Activated T-cell treated with anti-CD3 and anti-CD28 coated beads, Interleukin-2, amount 50 U/mL, for 72 hours (primary cell): ENCODE data around the gene WBP11. TPM values are rescaled to one million over a fixed set of nuclear protein-coding genes. Genes with fewer than 3 reads are reported as not detected.
A peak's percentile ranks its signal among the peaks of the same experiment; 100 is the strongest.
"Not testable (repeated sequence)": the region's sequence is repeated elsewhere in the genome, so short reads cannot be mapped to it uniquely, and the experiment has no call there.

Experiments used
- ATAC-seq, 2 donors: fragments of 150-1000 bp; cut with Tn5 transposase; replicated peaks in 1 of 2; 2 replicates each; pipeline ENCODE4 v1.10.0; 2021; ENCODE audit warnings: moderate library complexity in 2 of 2, mild to moderate bottlenecking in 1 of 2
- DNase-seq, 2 donors: peaks; one replicate each; pipeline ENCODE4 v3.0.0; 2021 to 2022; ENCODE audit warnings: mixed read lengths in 1 of 2
- H3K27ac Mint-ChIP-seq: one replicate; pipeline ENCODE4 v1.8.0; 2022; ENCODE audit warnings: mild to moderate bottlenecking, moderate library complexity, mixed read lengths
- H3K27me3 Mint-ChIP-seq: one replicate; pipeline ENCODE4 v1.8.0; 2022; ENCODE audit warnings: low read depth, mixed read lengths
- H3K36me3 Mint-ChIP-seq, 2 donors: one replicate each; pipeline ENCODE4 v1.8.0; 2022; ENCODE audit warnings: mixed read lengths in 2 of 2, mild to moderate bottlenecking in 1 of 2; ENCODE audit not compliant: insufficient read depth in 2 of 2
- H3K4me1 Mint-ChIP-seq: one replicate; pipeline ENCODE4 v1.8.0; 2022; ENCODE audit warnings: low read depth, mixed read lengths
- H3K4me3 Mint-ChIP-seq, 2 donors: one replicate each; pipeline ENCODE4 v1.8.0; 2022; ENCODE audit warnings: mild to moderate bottlenecking in 2 of 2, mixed read lengths in 2 of 2, moderate library complexity in 2 of 2
- H3K9me3 Mint-ChIP-seq, 2 donors: one replicate each; pipeline ENCODE4 v1.8.0; 2022; ENCODE audit warnings: mixed read lengths in 2 of 2
- total RNA-seq, 2 donors: library from RNA; stranded (reverse); gene quantifications; one replicate each; pipeline ENCODE4 v1.2.3, GENCODE V29; 2022

WBP11 gene
- total RNA-seq, 2 donors from 2014 or later, result 104 to 111 TPM

DNA sequence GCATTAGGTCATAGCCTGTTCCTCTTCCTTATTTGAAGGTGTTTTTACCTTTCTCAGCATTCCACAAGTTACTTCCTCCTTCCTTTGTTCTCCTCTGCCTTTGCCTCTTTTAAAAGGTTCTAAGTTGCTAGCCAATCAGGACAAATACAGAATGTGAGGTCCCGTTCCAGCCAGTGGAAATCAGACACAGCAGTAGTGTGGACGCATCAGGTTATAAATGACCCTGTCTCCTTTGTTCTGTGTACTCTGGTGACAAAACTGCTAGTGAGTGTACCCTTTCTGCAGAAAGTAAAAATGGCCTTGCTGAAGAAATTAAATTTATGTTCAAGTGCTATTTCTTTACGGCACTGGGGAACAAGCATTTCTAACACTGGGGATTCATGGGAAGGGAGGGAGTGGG lies 37.3 kb downstream of the WBP11 start:
- H3K4me1 Mint-ChIP-seq, result peaks cover 43% of the 10 kb centered on the region
- H3K27me3 Mint-ChIP-seq, result not testable (repeated sequence)

DNA sequence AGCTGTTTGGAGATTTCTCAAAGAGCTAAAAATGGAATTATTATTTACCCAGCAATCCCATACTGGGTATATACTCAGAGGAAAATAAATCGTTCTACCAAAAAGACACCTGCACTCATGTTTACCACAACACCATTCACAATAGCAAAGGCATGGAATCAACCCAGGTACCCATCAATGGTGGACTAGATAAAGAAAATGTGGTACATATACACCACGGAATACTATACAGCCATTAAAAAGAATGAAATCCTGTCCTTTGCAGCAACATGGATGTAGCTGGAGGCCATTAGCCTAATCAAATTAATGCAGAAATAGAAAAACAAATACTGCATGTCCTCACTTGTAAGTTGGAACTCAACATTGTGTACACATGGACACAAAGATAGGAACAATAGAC lies 37.9 kb downstream of the WBP11 start:
- H3K36me3 Mint-ChIP-seq, result peaks cover 30 to 51% of the 10 kb centered on the region in 2 donors
- peak overlapping the region; percentile 80 for H3K27ac Mint-ChIP-seq
- H3K4me1 Mint-ChIP-seq, result peaks cover 39% of the 10 kb centered on the region
- H3K9me3 Mint-ChIP-seq, result peaks cover 9% of the 10 kb centered on the region in 2 donors
- no peak overlapping the region for H3K4me3 Mint-ChIP-seq
- ATAC-seq, result no peak
- no peak for DNase-seq
- no peaks in the 10 kb centered on the region for H3K27me3 Mint-ChIP-seq

More for the DNA sequence above, 37.3 kb downstream of the WBP11 start:
- not testable (repeated sequence) for ATAC-seq, DNase-seq, H3K9me3 Mint-ChIP-seq, H3K4me3 Mint-ChIP-seq
- Mint-ChIP-seq H3K36me3 (peaks cover 29 to 54% of the 10 kb centered on the region in 2 donors), H3K27ac (peak overlapping the region; percentile 39)

DNA sequence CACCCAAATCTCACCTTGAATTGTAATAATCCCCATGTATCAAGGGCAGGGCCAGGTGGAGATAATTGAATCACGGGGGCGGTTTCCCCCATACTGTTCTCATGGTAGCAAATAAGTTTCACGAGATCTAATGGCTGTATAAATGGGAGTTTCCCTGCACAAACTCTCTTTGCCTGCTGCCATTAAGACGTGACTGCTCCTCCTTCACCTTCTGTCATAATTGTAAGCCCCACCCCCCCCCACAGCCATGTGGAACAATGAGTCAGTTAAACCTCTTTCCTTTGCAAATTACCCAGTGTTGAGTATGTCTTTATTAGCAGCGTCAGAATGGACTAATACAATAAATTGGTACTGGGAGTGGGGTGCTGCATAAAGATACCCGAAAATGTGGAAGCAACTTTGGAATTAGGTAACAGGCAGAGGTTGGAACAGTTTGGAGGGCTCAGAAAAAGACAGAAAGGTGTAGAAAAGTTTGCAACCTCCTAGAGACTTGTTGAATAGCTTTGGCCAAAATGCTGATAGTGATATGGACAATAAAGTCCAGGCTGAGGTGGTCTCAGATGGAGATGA lies 43.5 kb downstream of the WBP11 start:
- peaks cover 15 to 20% of the 10 kb centered on the region in 2 donors for H3K36me3 Mint-ChIP-seq
- not testable (repeated sequence) for DNase-seq, ATAC-seq, H3K4me3 Mint-ChIP-seq, H3K4me1 Mint-ChIP-seq, H3K27me3 Mint-ChIP-seq
- H3K9me3 Mint-ChIP-seq, result peaks cover 0 to 10% of the 10 kb centered on the region in 2 donors
- peak overlapping the region; percentile 24 for H3K27ac Mint-ChIP-seq

DNA sequence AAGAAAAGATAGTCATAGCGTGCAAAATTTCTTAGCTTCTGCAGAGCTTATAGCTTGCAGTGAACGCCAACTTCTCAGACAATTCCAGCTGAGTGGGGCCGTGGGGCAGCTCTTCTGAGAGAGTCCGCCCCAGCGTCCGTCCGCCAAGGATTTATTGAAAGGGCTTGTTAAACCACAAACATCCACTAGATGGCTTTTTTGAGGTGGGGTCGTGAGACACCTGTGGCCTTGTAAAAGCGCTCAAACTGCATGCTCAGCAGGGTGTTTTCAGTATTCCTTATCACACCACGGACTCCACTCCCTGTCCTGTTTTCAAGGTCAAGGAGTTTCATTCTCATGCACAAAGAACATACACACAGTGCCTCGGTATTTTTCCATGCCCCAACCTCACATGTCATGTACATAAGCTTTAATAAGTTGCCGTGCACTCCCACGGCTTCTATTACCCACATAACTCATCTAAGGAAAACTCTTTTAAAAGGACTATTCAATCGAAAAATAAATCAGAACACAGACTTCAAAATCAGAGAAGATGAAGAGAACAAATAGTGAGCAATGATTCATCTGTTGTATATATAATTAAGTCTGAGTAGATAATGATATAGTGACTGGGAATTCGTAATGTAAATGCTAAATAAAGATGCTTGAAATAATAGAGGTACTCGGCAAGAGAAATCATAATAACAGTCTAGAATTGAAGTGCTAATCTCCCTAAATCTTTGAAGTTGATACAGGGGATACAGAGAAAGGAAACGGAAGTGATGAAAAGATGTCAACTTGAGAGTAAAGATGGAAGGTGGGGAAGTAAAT lies 46.7 kb downstream of the WBP11 start:
- H3K4me1 Mint-ChIP-seq, result no peaks in the 10 kb centered on the region
- ATAC-seq, result no peak
- no peaks in the 10 kb centered on the region for H3K27me3 Mint-ChIP-seq
- H3K27ac Mint-ChIP-seq, result no peak overlapping the region
- DNase-seq, result no peak
- H3K9me3 Mint-ChIP-seq, result peaks cover 0 to 5% of the 10 kb centered on the region in 2 donors
- H3K36me3 Mint-ChIP-seq, result peaks cover 13 to 14% of the 10 kb centered on the region in 2 donors
- no peak overlapping the region for H3K4me3 Mint-ChIP-seq

DNA sequence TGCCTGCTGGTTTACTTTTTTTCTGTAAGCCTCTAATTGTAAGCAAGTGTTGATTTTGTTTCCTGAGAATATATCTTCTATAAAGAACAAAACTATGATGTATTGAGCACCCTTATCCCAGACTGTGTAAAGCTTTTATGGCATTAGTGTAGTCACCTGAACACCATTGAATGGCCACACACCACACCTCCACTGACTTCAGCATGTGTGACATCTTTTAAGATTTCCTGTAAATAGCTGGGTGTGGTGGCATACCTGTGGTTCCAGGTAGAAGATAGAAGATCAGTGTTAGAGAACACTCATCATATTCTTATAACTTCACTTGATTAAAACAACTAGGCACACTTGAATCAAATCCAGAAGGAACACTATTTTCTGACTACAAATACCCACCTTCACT lies 51.3 kb downstream of the WBP11 start:
- Mint-ChIP-seq H3K9me3 (peaks cover 2 to 3% of the 10 kb centered on the region in 2 donors), H3K4me1 (no peaks in the 10 kb centered on the region), H3K27me3 (no peaks in the 10 kb centered on the region), H3K36me3 (peaks cover 2 to 3% of the 10 kb centered on the region in 2 donors), H3K27ac (no peak overlapping the region), H3K4me3 (no peak overlapping the region)
- DNase-seq (no peak), ATAC-seq (no peak)

DNA sequence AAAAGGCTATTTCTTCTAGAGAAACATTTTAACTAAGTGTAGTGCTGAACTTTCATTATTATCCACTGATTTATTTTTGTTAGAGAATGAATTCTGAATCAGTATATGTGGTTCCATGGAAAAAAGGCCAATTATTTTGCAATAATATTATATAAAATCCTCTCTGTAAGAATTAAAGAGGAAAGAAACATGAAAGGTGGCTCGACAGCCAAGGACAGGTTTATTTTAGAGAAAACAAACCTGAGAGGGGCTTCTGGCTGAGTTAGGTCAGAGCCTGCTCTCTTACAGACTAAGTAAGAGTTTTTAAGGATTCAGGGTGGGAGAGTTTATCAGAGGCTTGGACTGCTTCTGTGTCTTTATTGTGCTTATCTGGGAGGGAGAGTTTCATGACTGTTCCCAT lies 60.2 kb downstream of the WBP11 start:
- no peaks in the 10 kb centered on the region for H3K4me1 Mint-ChIP-seq
- H3K27ac Mint-ChIP-seq, result no peak overlapping the region
- peaks cover 16 to 17% of the 10 kb centered on the region in 2 donors for H3K36me3 Mint-ChIP-seq
- no peak overlapping the region for H3K4me3 Mint-ChIP-seq
- peaks cover 5 to 11% of the 10 kb centered on the region in 2 donors for H3K9me3 Mint-ChIP-seq
- ATAC-seq (no peak), DNase-seq (no peak)
- H3K27me3 Mint-ChIP-seq, result no peaks in the 10 kb centered on the region

DNA sequence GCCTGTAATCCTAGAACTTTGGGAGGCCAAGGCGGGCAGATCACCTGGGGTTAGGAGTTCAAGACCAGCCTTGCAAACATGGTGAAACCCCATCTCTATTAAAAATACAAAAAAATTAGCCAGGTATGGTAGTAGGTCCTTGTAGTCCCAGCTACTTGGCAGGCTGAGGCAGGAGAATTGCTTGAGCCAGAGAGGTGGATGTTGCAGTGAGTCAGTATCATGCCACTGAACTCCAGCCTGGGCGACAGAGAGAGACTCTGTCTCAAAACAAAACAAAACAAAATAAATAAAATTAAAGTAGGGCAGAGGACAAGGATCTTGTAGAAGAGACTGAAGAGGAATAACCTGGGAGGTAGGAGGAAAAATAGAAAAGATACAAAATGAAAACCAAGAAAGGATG lies 61.3 kb downstream of the WBP11 start:
- DNase-seq, result no peak
- Mint-ChIP-seq H3K4me1 (no peaks in the 10 kb centered on the region), H3K36me3 (peaks cover 14 to 16% of the 10 kb centered on the region in 2 donors), H3K27ac (no peak overlapping the region), H3K4me3 (no peak overlapping the region), H3K27me3 (no peaks in the 10 kb centered on the region), H3K9me3 (peaks cover 2 to 8% of the 10 kb centered on the region in 2 donors)
- no peak for ATAC-seq

DNA sequence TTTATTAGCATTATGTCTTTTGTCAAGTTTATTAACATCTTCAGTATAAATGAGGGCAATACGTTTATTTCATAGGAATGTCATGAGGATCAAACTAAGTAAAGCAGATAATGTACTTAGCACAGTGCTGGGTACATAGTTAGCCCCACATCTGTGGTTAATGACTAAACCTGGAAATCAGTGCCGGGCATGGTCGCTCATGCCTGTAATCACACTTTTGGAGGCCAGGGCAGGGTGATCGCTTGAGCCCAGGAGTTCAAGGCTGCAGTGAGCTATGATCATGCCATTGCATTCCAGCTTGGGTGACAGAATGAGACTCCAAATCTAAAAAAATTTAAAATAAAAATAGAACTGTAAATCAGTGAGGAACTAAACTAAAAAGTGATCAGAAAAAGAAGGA lies 62.1 kb downstream of the WBP11 start:
- H3K4me1 Mint-ChIP-seq, result no peaks in the 10 kb centered on the region

DNA sequence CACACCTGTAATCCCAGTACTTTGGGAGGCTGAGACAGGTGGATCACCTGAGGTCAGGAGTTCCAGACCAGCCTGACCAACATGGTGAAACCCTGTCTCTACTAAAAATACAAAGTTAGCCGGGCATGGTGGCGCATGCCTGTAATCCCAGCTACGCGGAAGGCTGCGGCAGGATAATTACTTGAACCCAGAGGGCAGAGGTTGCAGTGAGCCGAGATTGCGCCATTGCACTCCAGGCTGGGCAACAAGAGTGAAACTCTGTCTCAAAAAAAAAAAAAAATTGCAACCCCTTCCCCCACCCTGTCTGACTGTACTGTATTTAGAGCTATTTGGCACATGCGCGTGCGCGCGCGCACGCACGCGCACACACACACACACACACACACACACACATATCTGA lies 66.8 kb downstream of the WBP11 start:
- not testable (repeated sequence) for H3K4me3 Mint-ChIP-seq, H3K9me3 Mint-ChIP-seq, H3K27me3 Mint-ChIP-seq, H3K27ac Mint-ChIP-seq, DNase-seq, H3K4me1 Mint-ChIP-seq, H3K36me3 Mint-ChIP-seq, ATAC-seq

More for the DNA sequence above, 62.1 kb downstream of the WBP11 start:
- no peaks in the 10 kb centered on the region for H3K27me3 Mint-ChIP-seq
- DNase-seq (no peak), ATAC-seq (no peak)
- H3K9me3 Mint-ChIP-seq, result peaks cover 2 to 6% of the 10 kb centered on the region in 2 donors
- H3K36me3 Mint-ChIP-seq, result peaks cover 12 to 13% of the 10 kb centered on the region in 2 donors
- H3K27ac Mint-ChIP-seq, result no peak overlapping the region
- no peak overlapping the region for H3K4me3 Mint-ChIP-seq

Other genes starting within 250 kb of the WBP11 start
- not detected for gene PLBD1, start 235.6 kb downstream of the WBP11 start, total RNA-seq
- gene GUCY2C, start 106.9 kb downstream of the WBP11 start, total RNA-seq, result not detected
- 1 to 10 TPM; 2.4 to 5.1 TPM for gene C12orf60, start 192 bp upstream of the WBP11 start, total RNA-seq
- not detected for gene SMCO3, start 10.7 kb upstream of the WBP11 start, total RNA-seq
- gene ART4, start 40.0 kb upstream of the WBP11 start, total RNA-seq, result not detected
- under 1 TPM in 1 of 2 donors, not detected in 1; 0.67 TPM for gene MGP, start 82.4 kb upstream of the WBP11 start, total RNA-seq
- 1 to 10 TPM; 3.8 to 4.0 TPM for gene ERP27, start 135.1 kb upstream of the WBP11 start, total RNA-seq
- gene ARHGDIB, start 158.1 kb upstream of the WBP11 start, total RNA-seq, result 100 to 1,000 TPM; 402 to 450 TPM
- not detected for gene PDE6H, start 169.6 kb upstream of the WBP11 start, total RNA-seq